Skeletal muscle satellite cell (primary cell): Measurements from ENCODE around the gene ITPR1.

ENCODE experiments used
- H3K27me3 ChIP-seq: 2 replicates; pipeline ENCODE4 v1.7.0; 2013; ENCODE audit warnings: low read length; ENCODE audit not compliant: control insufficient read depth, insufficient read depth
- H3K36me3 ChIP-seq: 2 replicates; pipeline ENCODE4 v1.7.0; 2013; ENCODE audit warnings: mild to moderate bottlenecking, control low read depth, low read length; ENCODE audit not compliant: insufficient read depth
- H3K4me1 ChIP-seq: 2 replicates; pipeline ENCODE4 v1.7.0; 2013; ENCODE audit warnings: low read length; ENCODE audit not compliant: control insufficient read depth, insufficient read depth
- H3K4me2 ChIP-seq: 2 replicates; pipeline ENCODE4 v1.7.0; 2013; ENCODE audit warnings: mild to moderate bottlenecking, low read length
- H3K4me3 ChIP-seq: 2 replicates; pipeline ENCODE4 v1.7.0; 2013; ENCODE audit warnings: low read length
- H3K9ac ChIP-seq: 2 replicates; pipeline ENCODE4 v1.7.0; 2013; ENCODE audit warnings: mild to moderate bottlenecking, low read depth, low read length, moderate library complexity
- H3K9me3 ChIP-seq: replicated peaks from 2 replicates; pipeline ENCODE4 v1.7.0; 2013; ENCODE audit warnings: mild to moderate bottlenecking, control low read depth, low read length

Gene ITPR1

DNA sequence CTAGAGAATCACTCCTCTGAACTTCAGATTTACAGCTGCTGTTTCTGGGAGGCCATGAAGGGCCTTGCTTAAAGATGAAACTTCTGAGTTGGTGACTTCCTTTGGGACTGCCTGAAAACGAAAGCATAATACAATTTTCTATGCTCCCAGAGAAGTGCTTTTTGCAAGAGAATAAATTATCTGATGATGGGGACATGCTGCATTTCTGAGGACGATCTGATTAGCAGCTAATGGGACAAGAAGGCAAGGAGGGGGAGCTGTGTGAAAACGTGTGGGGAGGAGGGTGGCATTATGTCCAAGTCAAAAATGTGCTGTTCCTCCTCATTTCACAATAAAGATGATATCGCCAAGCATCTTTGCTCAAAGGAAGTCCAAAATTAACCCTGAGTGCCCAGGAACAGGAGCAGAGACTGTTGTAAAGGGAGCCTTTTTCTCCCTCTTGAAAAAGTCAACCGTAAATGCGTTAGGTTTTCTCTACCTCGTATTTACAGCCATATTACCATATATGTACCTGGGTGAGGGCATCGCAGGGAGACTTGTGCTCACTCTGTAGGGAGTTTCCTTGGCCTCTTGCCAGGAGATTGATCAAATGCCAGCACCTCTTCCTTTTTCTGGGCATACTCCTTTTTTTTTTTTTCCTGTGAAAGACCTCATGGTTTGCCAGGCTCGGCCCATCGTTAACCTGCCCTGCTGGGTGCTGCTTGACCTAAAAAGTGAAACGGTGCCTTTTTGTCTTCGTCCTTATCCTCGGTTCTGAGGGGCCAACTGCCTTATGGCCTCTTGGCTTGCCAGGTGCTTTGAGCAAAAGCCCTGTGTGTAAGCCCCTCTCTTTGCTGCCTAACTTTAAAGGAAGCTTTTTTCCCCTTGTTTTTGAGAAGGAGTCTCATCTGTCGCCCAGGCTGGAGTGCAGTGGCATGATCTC is 11.5 kb downstream of the ITPR1 start:
- Histone ChIP-seq H3K36me3 (no peaks in the 10 kb centered on the region), H3K9ac (no peak overlapping the region), H3K27me3 (no peaks in the 10 kb centered on the region), H3K4me3 (no peak overlapping the region), H3K4me2 (no peak overlapping the region), H3K4me1 (no peaks in the 10 kb centered on the region), H3K9me3 (no peaks in the 10 kb centered on the region)

DNA sequence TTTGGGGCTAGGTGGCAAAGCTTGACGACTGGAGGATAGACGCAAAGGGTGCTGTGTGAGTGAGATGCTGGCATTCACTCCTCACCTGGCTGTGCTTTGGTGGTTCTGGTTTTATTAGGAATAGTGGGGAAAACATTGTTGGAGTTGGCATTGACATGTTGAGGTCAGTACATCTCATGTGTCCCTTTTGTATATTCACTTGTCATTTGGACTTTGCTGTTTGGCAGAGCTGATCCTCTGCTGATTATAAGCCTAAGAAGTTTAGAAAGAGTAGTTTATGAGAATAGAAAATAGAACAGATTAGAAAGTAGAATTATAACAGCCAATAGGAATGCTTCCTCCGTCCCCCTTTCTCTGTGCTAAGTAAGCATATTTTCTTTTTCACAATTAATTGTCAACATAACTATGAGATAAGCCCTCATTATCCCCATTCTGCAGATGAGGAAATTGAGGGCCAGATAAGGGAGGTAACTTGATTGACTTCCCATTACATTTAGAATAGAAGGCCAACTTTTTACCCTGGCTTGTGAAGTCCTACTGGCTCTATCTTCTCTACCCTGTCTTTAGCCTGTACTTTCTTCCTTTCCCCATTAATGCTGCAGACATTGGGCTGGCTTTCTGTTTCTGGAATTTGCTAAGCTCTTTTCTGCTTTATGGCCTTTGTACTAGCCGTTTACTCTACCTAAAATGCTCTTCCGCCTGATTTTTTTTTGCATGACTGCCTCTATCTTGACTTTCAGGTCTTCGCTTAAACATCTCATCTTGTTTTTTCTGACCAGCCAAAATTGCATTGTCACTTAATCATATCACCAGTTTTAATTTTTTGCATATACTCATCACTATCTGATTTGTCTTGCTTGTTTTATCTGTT is 12.8 kb downstream of the ITPR1 start:
- no peaks in the 10 kb centered on the region for H3K36me3 ChIP-seq
- H3K4me2 ChIP-seq: no peak overlapping the region
- no peaks in the 10 kb centered on the region for H3K27me3 ChIP-seq
- no peaks in the 10 kb centered on the region for H3K9me3 ChIP-seq
- H3K4me3 ChIP-seq: no peak overlapping the region
- H3K4me1 ChIP-seq: no peaks in the 10 kb centered on the region
- H3K9ac ChIP-seq: no peak overlapping the region

- no peaks in the 10 kb centered on the region for H3K27me3 ChIP-seq
- no peak overlapping the region for H3K4me2 ChIP-seq
- H3K9me3 ChIP-seq: no peaks in the 10 kb centered on the region
- no peak overlapping the region for H3K9ac ChIP-seq
- H3K36me3 ChIP-seq: no peaks in the 10 kb centered on the region
- no peaks in the 10 kb centered on the region for H3K4me1 ChIP-seq
- no peak overlapping the region for H3K4me3 ChIP-seq
Measured at GRCh38 chr3:4506559-4507023, 13.4 kb downstream of the ITPR1 start.

DNA sequence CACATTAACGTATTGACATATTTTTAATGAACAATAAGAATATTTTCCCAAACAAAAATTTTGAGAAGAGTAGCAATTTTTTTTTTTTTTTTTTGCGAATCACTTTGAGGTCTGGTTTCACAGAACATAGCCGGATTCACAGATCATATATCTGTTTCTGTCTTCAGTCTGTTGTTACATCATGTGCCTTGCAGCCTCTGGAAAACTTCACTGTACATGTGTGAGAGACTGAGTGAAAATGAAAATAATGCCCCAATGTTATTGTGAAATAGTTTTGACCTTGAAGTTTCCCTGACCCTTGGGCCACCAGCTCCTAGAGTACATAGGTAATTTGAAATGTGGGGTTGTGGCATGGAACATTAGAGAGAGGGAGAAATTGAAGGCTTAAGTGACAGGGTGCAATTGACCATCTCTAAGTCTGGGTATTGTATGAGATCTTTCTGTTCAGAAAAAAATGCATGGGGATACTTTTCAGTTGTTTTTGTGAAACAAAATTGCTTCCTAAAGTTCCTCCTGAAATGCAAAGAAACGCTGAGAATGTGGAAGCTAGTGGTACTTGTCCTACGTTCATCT is 14.0 kb downstream of the ITPR1 start:
- Histone ChIP-seq H3K9me3 (no peaks in the 10 kb centered on the region), H3K36me3 (no peaks in the 10 kb centered on the region), H3K4me2 (no peak overlapping the region), H3K9ac (no peak overlapping the region), H3K4me3 (no peak overlapping the region), H3K4me1 (no peaks in the 10 kb centered on the region), H3K27me3 (no peaks in the 10 kb centered on the region)

- H3K27me3 ChIP-seq: no peaks in the 10 kb centered on the region
- no peaks in the 10 kb centered on the region for H3K9me3 ChIP-seq
- no peak overlapping the region for H3K4me2 ChIP-seq
- H3K4me1 ChIP-seq: no peaks in the 10 kb centered on the region
- no peak overlapping the region for H3K4me3 ChIP-seq
- no peaks in the 10 kb centered on the region for H3K36me3 ChIP-seq
- H3K9ac ChIP-seq: no peak overlapping the region
Measured at GRCh38 chr3:4508048-4508981, 15.2 kb downstream of the ITPR1 start.

DNA sequence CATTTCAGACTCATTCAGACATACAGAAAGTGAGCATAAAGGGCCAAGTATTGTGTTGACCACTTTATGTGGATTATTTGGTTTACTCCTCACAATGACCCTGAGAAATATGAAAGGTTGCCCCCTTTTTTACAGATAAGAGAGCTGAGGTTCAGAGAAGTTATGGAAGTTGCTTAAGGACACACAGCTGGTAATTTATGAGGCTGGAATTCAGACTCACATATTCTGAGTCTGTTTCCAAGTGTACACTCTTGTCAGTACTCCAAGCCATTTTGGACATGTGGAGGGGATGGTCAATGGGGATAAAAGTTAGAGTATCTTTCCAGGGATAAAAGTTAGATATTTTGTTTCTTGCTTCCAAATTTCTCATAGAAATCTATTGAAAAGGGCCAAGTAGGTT is 15.9 kb downstream of the ITPR1 start:
- Histone ChIP-seq H3K36me3 (no peaks in the 10 kb centered on the region), H3K9ac (no peak overlapping the region), H3K4me2 (no peak overlapping the region), H3K9me3 (no peaks in the 10 kb centered on the region), H3K4me3 (no peak overlapping the region), H3K4me1 (no peaks in the 10 kb centered on the region), H3K27me3 (no peaks in the 10 kb centered on the region)

- H3K9me3 ChIP-seq: no peaks in the 10 kb centered on the region
- no peaks in the 10 kb centered on the region for H3K27me3 ChIP-seq
- H3K4me1 ChIP-seq: no peaks in the 10 kb centered on the region
- no peak overlapping the region for H3K4me3 ChIP-seq
- no peak overlapping the region for H3K9ac ChIP-seq
- H3K36me3 ChIP-seq: no peaks in the 10 kb centered on the region
- H3K4me2 ChIP-seq: no peak overlapping the region
Measured at GRCh38 chr3:4509983-4510755, 17.0 kb downstream of the ITPR1 start.

GRCh38 chr3:4511491-4512262 is 18.5 kb downstream of the ITPR1 start:
- H3K27me3 ChIP-seq: no peaks in the 10 kb centered on the region
- no peak overlapping the region for H3K4me3 ChIP-seq
- no peak overlapping the region for H3K4me2 ChIP-seq
- H3K9me3 ChIP-seq: no peaks in the 10 kb centered on the region
- H3K36me3 ChIP-seq: no peaks in the 10 kb centered on the region
- H3K9ac ChIP-seq: no peak overlapping the region
- H3K4me1 ChIP-seq: no peaks in the 10 kb centered on the region

DNA sequence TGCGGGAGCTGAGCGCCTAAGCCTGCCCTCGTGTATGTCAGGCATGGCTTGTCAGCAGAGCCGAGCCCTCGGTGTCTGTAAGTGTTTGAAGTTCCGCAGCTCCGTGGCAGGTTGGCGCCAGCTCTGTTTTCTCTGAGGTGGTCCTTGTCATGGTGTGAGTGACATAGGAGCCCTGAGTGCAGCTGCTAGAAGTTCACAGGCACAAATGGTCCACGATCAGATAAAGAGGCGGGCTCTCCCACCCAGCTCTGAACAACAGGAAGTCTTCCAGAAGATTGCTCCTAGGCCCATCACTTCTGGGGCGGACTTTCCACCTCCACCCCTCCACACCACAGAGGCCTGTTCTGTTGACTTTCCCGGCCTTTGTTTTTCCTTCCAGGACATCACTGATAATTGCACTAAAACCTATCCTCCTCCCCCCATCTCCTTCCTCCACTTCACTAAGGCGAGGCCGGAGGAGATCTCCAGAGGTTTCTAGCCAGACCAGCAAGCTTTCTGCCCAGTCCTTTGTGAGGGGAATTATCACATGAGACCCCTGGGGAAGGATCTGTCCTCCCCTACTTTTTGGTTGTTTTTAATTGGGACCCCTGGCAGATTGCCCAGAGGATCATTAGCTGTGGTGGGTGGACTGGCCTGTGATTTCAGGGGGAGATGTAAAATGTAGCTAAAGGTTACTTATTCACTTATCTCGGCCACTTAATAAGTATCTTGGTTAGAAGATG is 19.9 kb downstream of the ITPR1 start:
- Histone ChIP-seq H3K4me3 (no peak overlapping the region), H3K36me3 (no peaks in the 10 kb centered on the region), H3K9me3 (no peaks in the 10 kb centered on the region), H3K4me1 (no peaks in the 10 kb centered on the region), H3K9ac (no peak overlapping the region), H3K4me2 (no peak overlapping the region), H3K27me3 (no peaks in the 10 kb centered on the region)
